GM20000 (cell line): ENCODE data around the gene REELD1.

ENCODE experiments used
- DNase-seq: peaks from one replicate; pipeline ENCODE4 v3.0.0; 2012; ENCODE audit warnings: low spot score
- CTCF ChIP-seq: IDR thresholded peaks from 2 replicates; pipeline ENCODE4 v1.5.1; 2012; ENCODE audit warnings: mild to moderate bottlenecking, control low read depth; ENCODE audit errors: extremely low read depth, missing control alignments

The REELD1 gene

GRCh38 chr4:146275370-146275769, 61.0 kb downstream of the REELD1 start:
- DNase-seq: no peak

GRCh38 chr4:146278986-146279385, 64.6 kb downstream of the REELD1 start:
- no peak for TF ChIP-seq CTCF
- DNase-seq: no peak

More at GRCh38 chr4:146275370-146275769, 61.0 kb downstream of the REELD1 start:
- no peak for TF ChIP-seq CTCF
